ENCODE data around the gene SLC44A1. TPM values are rescaled to one million over a fixed set of nuclear protein-coding genes. Genes with fewer than 3 reads are reported as not detected.

SLC44A1 gene
- total RNA-seq, 2 donors from 2014 or later: 10.7 to 19.5 TPM

DNA sequence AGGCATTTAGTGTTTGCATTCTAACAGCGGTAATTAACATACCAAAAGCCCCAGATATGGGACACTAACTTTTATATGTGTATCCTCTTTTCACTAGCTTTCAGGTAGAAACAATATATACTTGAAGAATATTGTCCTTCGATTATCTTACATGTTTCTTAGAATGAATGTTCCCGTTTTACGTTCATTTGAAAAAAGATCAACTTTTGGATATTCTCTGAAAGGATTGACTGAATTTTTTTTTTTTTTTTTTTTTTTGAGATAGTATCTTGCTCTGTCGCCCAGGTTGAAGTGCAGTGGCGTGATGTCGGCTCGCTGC is 171.2 kb downstream of the SLC44A1 start:
- TF ChIP-seq, protein P1, sequence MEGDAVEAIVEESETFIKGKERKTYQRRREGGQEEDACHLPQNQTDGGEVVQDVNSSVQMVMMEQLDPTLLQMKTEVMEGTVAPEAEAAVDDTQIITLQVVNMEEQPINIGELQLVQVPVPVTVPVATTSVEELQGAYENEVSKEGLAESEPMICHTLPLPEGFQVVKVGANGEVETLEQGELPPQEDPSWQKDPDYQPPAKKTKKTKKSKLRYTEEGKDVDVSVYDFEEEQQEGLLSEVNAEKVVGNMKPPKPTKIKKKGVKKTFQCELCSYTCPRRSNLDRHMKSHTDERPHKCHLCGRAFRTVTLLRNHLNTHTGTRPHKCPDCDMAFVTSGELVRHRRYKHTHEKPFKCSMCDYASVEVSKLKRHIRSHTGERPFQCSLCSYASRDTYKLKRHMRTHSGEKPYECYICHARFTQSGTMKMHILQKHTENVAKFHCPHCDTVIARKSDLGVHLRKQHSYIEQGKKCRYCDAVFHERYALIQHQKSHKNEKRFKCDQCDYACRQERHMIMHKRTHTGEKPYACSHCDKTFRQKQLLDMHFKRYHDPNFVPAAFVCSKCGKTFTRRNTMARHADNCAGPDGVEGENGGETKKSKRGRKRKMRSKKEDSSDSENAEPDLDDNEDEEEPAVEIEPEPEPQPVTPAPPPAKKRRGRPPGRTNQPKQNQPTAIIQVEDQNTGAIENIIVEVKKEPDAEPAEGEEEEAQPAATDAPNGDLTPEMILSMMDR (IDR thresholded peaks at IDR 0.05): no peak

GRCh38 chr9:105416840-105417239 is 172.4 kb downstream of the SLC44A1 start:
- Histone ChIP-seq H3K4me1 (no peaks in the 10 kb centered on the region), H3K36me3 (no peaks in the 10 kb centered on the region), H3K27me3 (no peaks in the 10 kb centered on the region), H3K9me3 (no peaks in the 10 kb centered on the region), H3K4me3 (no peak overlapping the region), H3K27ac (no peak overlapping the region)
- DNase-seq (ENCODE audit: low spot score): no peak
- TF ChIP-seq, protein P1 (IDR thresholded peaks at IDR 0.05): no peak

More for the DNA sequence above, 171.2 kb downstream of the SLC44A1 start:
- no peak for DNase-seq (ENCODE audit: low spot score)
- Histone ChIP-seq H3K4me3 (no peak overlapping the region), H3K27ac (no peak overlapping the region), H3K36me3 (no peaks in the 10 kb centered on the region), H3K9me3 (peaks cover 0 to 11% of the 10 kb centered on the region in 2 donors), H3K4me1 (no peaks in the 10 kb centered on the region), H3K27me3 (no peaks in the 10 kb centered on the region)

DNA sequence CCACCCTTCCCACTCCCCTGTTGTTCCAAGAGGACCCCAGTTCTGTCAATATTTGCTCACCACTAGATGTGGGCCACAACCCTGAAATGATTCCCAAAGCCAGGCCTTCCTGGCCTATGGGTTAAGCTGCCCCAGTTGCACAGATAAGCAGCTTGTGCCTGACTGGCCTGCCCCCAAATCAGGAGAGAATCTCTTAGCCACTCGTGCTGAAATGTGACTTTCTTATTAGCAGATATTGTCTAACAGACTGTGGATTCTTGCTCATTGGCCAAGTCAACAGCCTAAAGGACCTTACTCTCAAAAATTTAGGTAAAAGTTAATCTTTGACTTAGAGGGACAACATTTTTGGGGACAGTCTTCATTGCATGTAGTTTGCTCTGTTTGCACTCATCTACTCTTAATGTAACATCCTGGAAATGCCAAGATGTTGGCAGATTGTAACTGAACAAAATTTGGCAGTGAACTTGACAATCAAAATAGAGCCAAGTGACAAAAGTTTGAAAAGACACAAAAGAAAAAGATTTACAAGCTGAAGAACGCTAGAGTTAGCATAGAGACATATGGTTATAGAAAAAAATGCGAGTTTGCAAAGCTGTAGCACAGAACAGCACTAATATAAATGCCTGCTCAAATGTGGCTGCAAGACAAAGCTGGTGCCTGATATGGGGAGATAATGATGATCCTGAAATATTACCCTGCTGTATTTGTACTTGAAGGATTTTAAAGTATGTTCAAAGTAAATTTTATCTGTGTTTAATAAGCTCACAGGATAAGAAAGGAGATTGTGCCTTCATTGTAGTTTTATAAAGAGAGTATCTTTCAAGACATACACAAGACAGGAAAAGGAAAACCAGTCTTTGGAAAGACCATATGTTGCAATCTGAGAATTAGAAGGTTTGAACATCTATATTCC is 174.4 kb downstream of the SLC44A1 start:
- Histone ChIP-seq H3K4me1 (no peaks in the 10 kb centered on the region), H3K9me3 (no peaks in the 10 kb centered on the region), H3K27ac (no peak overlapping the region), H3K4me3 (no peak overlapping the region), H3K27me3 (no peaks in the 10 kb centered on the region), H3K36me3 (no peaks in the 10 kb centered on the region)
- DNase-seq (ENCODE audit: low spot score): no peak
- TF ChIP-seq, protein P1 (IDR thresholded peaks at IDR 0.05): no peak

DNA sequence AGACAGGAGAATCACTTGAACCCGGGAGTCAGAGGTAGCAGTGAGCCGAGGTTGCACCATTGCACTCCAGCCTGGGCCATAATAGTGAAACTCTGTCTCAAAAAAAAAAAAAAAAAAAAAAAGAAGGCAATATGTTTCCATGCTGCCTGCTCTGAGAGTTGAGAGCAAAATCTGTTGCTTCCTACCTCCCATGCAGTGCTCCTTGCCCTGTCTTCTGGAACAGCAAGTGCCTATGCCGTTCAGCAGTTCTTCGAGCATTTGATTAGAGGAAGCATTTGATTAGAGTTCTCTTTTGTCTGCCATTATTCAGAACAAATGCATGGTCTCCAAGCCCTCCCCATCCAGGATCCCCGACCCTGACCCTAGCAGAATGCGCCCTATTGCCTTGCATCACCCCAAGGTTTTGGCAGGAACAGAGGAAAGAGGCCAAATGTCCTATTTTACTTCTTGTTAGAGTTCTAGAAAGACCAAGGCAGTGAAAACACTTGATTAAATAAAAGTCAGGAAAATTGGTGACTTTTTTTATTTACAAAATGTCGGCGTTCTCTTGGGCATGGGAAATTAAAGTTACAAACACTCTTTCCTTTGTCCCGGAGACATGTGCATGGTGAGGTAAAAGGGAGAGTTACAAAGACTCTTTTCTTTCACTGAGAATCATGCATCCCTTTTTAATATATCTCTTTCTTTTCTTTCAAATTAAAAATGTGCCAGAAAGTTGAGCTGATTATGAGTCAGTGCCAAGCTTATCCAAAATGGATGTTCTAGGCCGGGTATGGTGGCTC is 175.6 kb downstream of the SLC44A1 start:
- DNase-seq (ENCODE audit: low spot score): no peak
- no peaks in the 10 kb centered on the region for H3K4me1 ChIP-seq
- TF ChIP-seq, protein P1 (IDR thresholded peaks at IDR 0.05): no peak
- no peaks in the 10 kb centered on the region for H3K27me3 ChIP-seq
- H3K9me3 ChIP-seq: no peaks in the 10 kb centered on the region
- no peaks in the 10 kb centered on the region for H3K36me3 ChIP-seq
- no peak overlapping the region for H3K27ac ChIP-seq
- no peak overlapping the region for H3K4me3 ChIP-seq

GRCh38 chr9:105421154-105421553 is 176.7 kb downstream of the SLC44A1 start:
- no peak overlapping the region for H3K27ac ChIP-seq
- no peaks in the 10 kb centered on the region for H3K36me3 ChIP-seq
- H3K27me3 ChIP-seq: no peaks in the 10 kb centered on the region
- H3K4me3 ChIP-seq: no peak overlapping the region
- no peaks in the 10 kb centered on the region for H3K4me1 ChIP-seq
- no peak for DNase-seq (ENCODE audit: low spot score)
- TF ChIP-seq, protein P1 (IDR thresholded peaks at IDR 0.05): no peak
- H3K9me3 ChIP-seq: no peaks in the 10 kb centered on the region
